Stimulated activated memory B cell treated with anti-CD40 and anti-IgM and Interleukin-4, amounts not matched to agents 10 μg/mL and 1 μg/mL and 100 μg/mL, for 72 hours (primary cell): ENCODE data around the gene NUP153.
A peak's percentile ranks its signal among the peaks of the same experiment; 100 is the strongest.
"Not testable (repeated sequence)": the region's sequence is repeated elsewhere in the genome, so short reads cannot be mapped to it uniquely, and the experiment has no call there.

Experiments
- ATAC-seq: fragments of 150-1000 bp; cut with Tn5 transposase; 2 replicates; pipeline ENCODE4 v1.10.0; 2021
- H3K27ac Mint-ChIP-seq: one replicate; pipeline ENCODE4 v1.8.0; 2022; ENCODE audit warnings: mild to moderate bottlenecking, mixed read lengths
- H3K27me3 Mint-ChIP-seq: one replicate; pipeline ENCODE4 v1.8.0; 2022; ENCODE audit warnings: mixed read lengths
- H3K36me3 Mint-ChIP-seq: one replicate; pipeline ENCODE4 v1.8.0; 2022; ENCODE audit warnings: mixed read lengths
- H3K4me1 Mint-ChIP-seq: one replicate; pipeline ENCODE4 v1.8.0; 2022; ENCODE audit warnings: mixed read lengths
- H3K4me3 Mint-ChIP-seq: one replicate; pipeline ENCODE4 v1.8.0; 2022; ENCODE audit warnings: mild to moderate bottlenecking, moderate library complexity, mixed read lengths
- H3K9me3 Mint-ChIP-seq: one replicate; pipeline ENCODE4 v1.8.0; 2022; ENCODE audit warnings: mixed read lengths

NUP153 gene

GRCh38 chr6:17584241-17584803 is 122.4 kb downstream of the NUP153 start:
- peaks cover 5% of the 10 kb centered on the region for H3K4me1 Mint-ChIP-seq
- H3K27me3 Mint-ChIP-seq: peaks cover 12% of the 10 kb centered on the region
- no peaks in the 10 kb centered on the region for H3K9me3 Mint-ChIP-seq
- H3K4me3 Mint-ChIP-seq: no peak overlapping the region
- no peak overlapping the region for H3K27ac Mint-ChIP-seq
- peak; percentile 53 for ATAC-seq
- H3K36me3 Mint-ChIP-seq: no peaks in the 10 kb centered on the region

- H3K36me3 Mint-ChIP-seq: no peaks in the 10 kb centered on the region
- no peak overlapping the region for H3K4me3 Mint-ChIP-seq
- H3K27ac Mint-ChIP-seq: no peak overlapping the region
- no peaks in the 10 kb centered on the region for H3K9me3 Mint-ChIP-seq
- peaks cover 5% of the 10 kb centered on the region for H3K4me1 Mint-ChIP-seq
- peaks cover 12% of the 10 kb centered on the region for H3K27me3 Mint-ChIP-seq
- ATAC-seq: no peak
These were observed 122.9 kb downstream of the NUP153 start for GRCh38 chr6:17583811-17584210.

GRCh38 chr6:17581282-17581681 is 125.4 kb downstream of the NUP153 start:
- peak overlapping the region; percentile 16 for H3K4me3 Mint-ChIP-seq
- H3K36me3 Mint-ChIP-seq, H3K27ac Mint-ChIP-seq, H3K4me1 Mint-ChIP-seq, ATAC-seq: not testable (repeated sequence)
- H3K9me3 Mint-ChIP-seq: peaks cover 10% of the 10 kb centered on the region
- H3K27me3 Mint-ChIP-seq: peaks cover 12% of the 10 kb centered on the region

- peak; percentile 67 for ATAC-seq
- H3K4me3 Mint-ChIP-seq: peak overlapping the region; percentile 72
- peaks cover 5% of the 10 kb centered on the region for H3K4me1 Mint-ChIP-seq
- H3K9me3 Mint-ChIP-seq: peaks cover 10% of the 10 kb centered on the region
- H3K36me3 Mint-ChIP-seq: no peaks in the 10 kb centered on the region
- H3K27ac Mint-ChIP-seq: no peak overlapping the region
- peaks cover 12% of the 10 kb centered on the region for H3K27me3 Mint-ChIP-seq
These were observed 126.1 kb downstream of the NUP153 start for GRCh38 chr6:17580518-17581048.

- no peak overlapping the region for H3K27ac Mint-ChIP-seq
- H3K36me3 Mint-ChIP-seq: no peaks in the 10 kb centered on the region
- H3K9me3 Mint-ChIP-seq: peaks cover 10% of the 10 kb centered on the region
- no peak for ATAC-seq
- peaks cover 28% of the 10 kb centered on the region for H3K27me3 Mint-ChIP-seq
- H3K4me1 Mint-ChIP-seq: no peaks in the 10 kb centered on the region
- no peak overlapping the region for H3K4me3 Mint-ChIP-seq
These were observed 129.7 kb downstream of the NUP153 start for GRCh38 chr6:17577059-17577458.

GRCh38 chr6:17574866-17575560 is 131.7 kb downstream of the NUP153 start:
- Mint-ChIP-seq H3K4me3 (no peak overlapping the region), H3K4me1 (no peaks in the 10 kb centered on the region), H3K27me3 (peaks cover 29% of the 10 kb centered on the region), H3K9me3 (peaks cover 10% of the 10 kb centered on the region), H3K27ac (no peak overlapping the region), H3K36me3 (no peaks in the 10 kb centered on the region)
- ATAC-seq: no peak

GRCh38 chr6:17565399-17565798 is 141.3 kb downstream of the NUP153 start:
- Mint-ChIP-seq H3K4me3 (no peak overlapping the region), H3K27me3 (peaks cover 9% of the 10 kb centered on the region), H3K4me1 (no peaks in the 10 kb centered on the region), H3K27ac (no peak overlapping the region), H3K9me3 (peaks cover 13% of the 10 kb centered on the region), H3K36me3 (peaks cover 6% of the 10 kb centered on the region)
- no peak for ATAC-seq
